Loucy (cell line): ENCODE data around the gene ARHGAP22.

Experiments
- EZH2phosphoT487 ChIP-seq: fragments of 200-600 bp; IDR thresholded peaks from 2 replicates; pipeline ENCODE4 v1.6.1; 2018; ENCODE audit warnings: antibody characterized with exemption, mild to moderate bottlenecking, moderate library complexity, borderline replicate concordance
- TF ChIP-seq, protein P1 (sequence below): fragments of 200-600 bp; sonication (generic); conservative IDR thresholded peaks from 2 replicates; pipeline ENCODE4 v1.5.1; 2014; ENCODE audit warnings: mild to moderate bottlenecking, antibody characterized with exemption, low read length

DNA sequence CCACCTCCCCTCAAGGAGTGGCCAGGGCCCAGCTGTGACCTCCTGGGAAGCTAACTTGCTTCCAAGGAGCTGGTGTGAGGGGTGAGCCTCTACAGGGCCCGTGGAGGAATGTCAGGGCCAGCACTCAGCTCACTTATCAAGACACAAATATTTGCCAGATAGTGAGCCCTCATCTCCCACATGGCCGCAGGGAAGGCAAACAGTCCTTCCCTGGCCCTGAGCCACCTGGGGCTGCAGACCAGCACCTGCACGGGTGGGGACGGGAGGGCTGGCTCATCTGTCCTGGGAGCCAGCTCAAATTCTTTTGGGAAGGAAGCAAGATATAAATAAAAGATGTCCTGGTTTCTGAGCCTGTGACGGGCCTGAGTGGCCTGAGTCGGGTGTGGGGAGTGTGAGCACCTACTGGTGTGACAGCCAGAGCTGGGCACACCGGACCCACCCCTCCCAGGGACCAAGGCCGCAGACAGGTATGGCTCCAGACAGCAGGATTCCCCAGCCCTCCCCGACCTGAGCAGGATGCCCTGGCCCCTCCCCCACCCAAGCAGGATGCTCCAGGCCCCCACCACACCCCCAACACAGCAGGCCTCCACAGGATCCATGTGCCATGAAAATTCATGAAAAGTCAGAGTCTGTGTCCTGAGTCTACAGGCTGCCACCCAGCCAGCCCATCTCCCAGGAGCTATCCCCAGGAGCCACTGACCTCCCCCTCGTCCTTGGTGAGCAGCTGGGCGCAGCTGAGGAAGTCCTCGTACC lies 150.4 kb downstream of the ARHGAP22 start:
- TF ChIP-seq, protein P1, sequence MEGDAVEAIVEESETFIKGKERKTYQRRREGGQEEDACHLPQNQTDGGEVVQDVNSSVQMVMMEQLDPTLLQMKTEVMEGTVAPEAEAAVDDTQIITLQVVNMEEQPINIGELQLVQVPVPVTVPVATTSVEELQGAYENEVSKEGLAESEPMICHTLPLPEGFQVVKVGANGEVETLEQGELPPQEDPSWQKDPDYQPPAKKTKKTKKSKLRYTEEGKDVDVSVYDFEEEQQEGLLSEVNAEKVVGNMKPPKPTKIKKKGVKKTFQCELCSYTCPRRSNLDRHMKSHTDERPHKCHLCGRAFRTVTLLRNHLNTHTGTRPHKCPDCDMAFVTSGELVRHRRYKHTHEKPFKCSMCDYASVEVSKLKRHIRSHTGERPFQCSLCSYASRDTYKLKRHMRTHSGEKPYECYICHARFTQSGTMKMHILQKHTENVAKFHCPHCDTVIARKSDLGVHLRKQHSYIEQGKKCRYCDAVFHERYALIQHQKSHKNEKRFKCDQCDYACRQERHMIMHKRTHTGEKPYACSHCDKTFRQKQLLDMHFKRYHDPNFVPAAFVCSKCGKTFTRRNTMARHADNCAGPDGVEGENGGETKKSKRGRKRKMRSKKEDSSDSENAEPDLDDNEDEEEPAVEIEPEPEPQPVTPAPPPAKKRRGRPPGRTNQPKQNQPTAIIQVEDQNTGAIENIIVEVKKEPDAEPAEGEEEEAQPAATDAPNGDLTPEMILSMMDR: no peak
- TF ChIP-seq EZH2phosphoT487: no peak
